ENCODE data around the gene ZFP36L1. TPM values are rescaled to one million over a fixed set of nuclear protein-coding genes. Genes with fewer than 3 reads are reported as not detected.

ZFP36L1 gene
- total RNA-seq, 1 donor from 2014 or later, result 73.4 TPM

GRCh38 chr14:68758301-68758700, 34.6 kb downstream of the ZFP36L1 start:
- Mint-ChIP-seq H3K36me3 (ENCODE audit: low read depth) (no peaks in the 10 kb centered on the region), H3K4me3 (ENCODE audit: low read depth) (no peak overlapping the region), H3K27ac (no peak overlapping the region), H3K27me3 (ENCODE audit: low read depth) (no peaks in the 10 kb centered on the region), H3K9me3 (no peaks in the 10 kb centered on the region), H3K4me1 (ENCODE audit: low read depth) (peaks cover 11% of the 10 kb centered on the region)
- intact Hi-C loops (cut with micrococcal nuclease), result no loop called here
- DNase-seq (ENCODE audit: low spot score), result no peak

GRCh38 chr14:68757618-68758081, 35.2 kb downstream of the ZFP36L1 start:
- intact Hi-C loops (cut with micrococcal nuclease), result no loop called here
- no peak for DNase-seq (ENCODE audit: low spot score)
- Mint-ChIP-seq H3K9me3 (no peaks in the 10 kb centered on the region), H3K36me3 (ENCODE audit: low read depth) (no peaks in the 10 kb centered on the region), H3K4me1 (ENCODE audit: low read depth) (peaks cover 11% of the 10 kb centered on the region), H3K27me3 (ENCODE audit: low read depth) (no peaks in the 10 kb centered on the region), H3K4me3 (ENCODE audit: low read depth) (no peak overlapping the region), H3K27ac (no peak overlapping the region)

GRCh38 chr14:68756734-68757133, 36.1 kb downstream of the ZFP36L1 start:
- no peaks in the 10 kb centered on the region for H3K36me3 Mint-ChIP-seq (ENCODE audit: low read depth)
- H3K9me3 Mint-ChIP-seq, result no peaks in the 10 kb centered on the region
- no peak overlapping the region for H3K27ac Mint-ChIP-seq
- no peak overlapping the region for H3K4me3 Mint-ChIP-seq (ENCODE audit: low read depth)
- intact Hi-C loops (cut with micrococcal nuclease), result no loop called here
- peaks cover 11% of the 10 kb centered on the region for H3K4me1 Mint-ChIP-seq (ENCODE audit: low read depth)
- H3K27me3 Mint-ChIP-seq (ENCODE audit: low read depth), result no peaks in the 10 kb centered on the region
- DNase-seq (ENCODE audit: low spot score), result no peak

GRCh38 chr14:68756000-68756481, 36.8 kb downstream of the ZFP36L1 start:
- H3K9me3 Mint-ChIP-seq, result no peaks in the 10 kb centered on the region
- no peaks in the 10 kb centered on the region for H3K27me3 Mint-ChIP-seq (ENCODE audit: low read depth)
- H3K4me1 Mint-ChIP-seq (ENCODE audit: low read depth), result peaks cover 11% of the 10 kb centered on the region
- no peak for DNase-seq (ENCODE audit: low spot score)
- intact Hi-C loops (cut with micrococcal nuclease), result no loop called here
- no peak overlapping the region for H3K4me3 Mint-ChIP-seq (ENCODE audit: low read depth)
- no peak overlapping the region for H3K27ac Mint-ChIP-seq
- no peaks in the 10 kb centered on the region for H3K36me3 Mint-ChIP-seq (ENCODE audit: low read depth)

GRCh38 chr14:68755016-68755353, 37.9 kb downstream of the ZFP36L1 start:
- Mint-ChIP-seq H3K9me3 (no peaks in the 10 kb centered on the region), H3K4me1 (ENCODE audit: low read depth) (peaks cover 11% of the 10 kb centered on the region), H3K27ac (no peak overlapping the region), H3K27me3 (ENCODE audit: low read depth) (no peaks in the 10 kb centered on the region), H3K4me3 (ENCODE audit: low read depth) (no peak overlapping the region), H3K36me3 (ENCODE audit: low read depth) (no peaks in the 10 kb centered on the region)
- DNase-seq (ENCODE audit: low spot score), result no peak
- intact Hi-C loops (cut with micrococcal nuclease), result no loop called here

- H3K4me1 Mint-ChIP-seq (ENCODE audit: low read depth), result peaks cover 13% of the 10 kb centered on the region
- no peaks in the 10 kb centered on the region for H3K9me3 Mint-ChIP-seq
- no peak overlapping the region for H3K27ac Mint-ChIP-seq
- H3K4me3 Mint-ChIP-seq (ENCODE audit: low read depth), result no peak overlapping the region
- intact Hi-C loops (cut with micrococcal nuclease), result no loop called here
- no peaks in the 10 kb centered on the region for H3K36me3 Mint-ChIP-seq (ENCODE audit: low read depth)
- DNase-seq (ENCODE audit: low spot score), result no peak
- no peaks in the 10 kb centered on the region for H3K27me3 Mint-ChIP-seq (ENCODE audit: low read depth)
Observed at GRCh38 chr14:68753690-68754089, 39.2 kb downstream of the ZFP36L1 start.

GRCh38 chr14:68752271-68753006, 40.4 kb downstream of the ZFP36L1 start:
- no peaks in the 10 kb centered on the region for H3K9me3 Mint-ChIP-seq
- H3K36me3 Mint-ChIP-seq (ENCODE audit: low read depth), result no peaks in the 10 kb centered on the region
- H3K27ac Mint-ChIP-seq, result no peak overlapping the region
- H3K4me3 Mint-ChIP-seq (ENCODE audit: low read depth), result no peak overlapping the region
- peaks cover 6% of the 10 kb centered on the region for H3K4me1 Mint-ChIP-seq (ENCODE audit: low read depth)
- intact Hi-C loops (cut with micrococcal nuclease), result no loop called here
- no peak for DNase-seq (ENCODE audit: low spot score)
- H3K27me3 Mint-ChIP-seq (ENCODE audit: low read depth), result peaks cover 4% of the 10 kb centered on the region

- Mint-ChIP-seq H3K4me3 (ENCODE audit: low read depth) (no peak overlapping the region), H3K4me1 (ENCODE audit: low read depth) (peaks cover 2% of the 10 kb centered on the region), H3K27ac (no peak overlapping the region), H3K36me3 (ENCODE audit: low read depth) (no peaks in the 10 kb centered on the region), H3K9me3 (no peaks in the 10 kb centered on the region), H3K27me3 (ENCODE audit: low read depth) (peaks cover 7% of the 10 kb centered on the region)
- DNase-seq (ENCODE audit: low spot score), result no peak
- intact Hi-C loops (cut with micrococcal nuclease), result no loop called here
Observed at GRCh38 chr14:68749487-68750475, 43.1 kb downstream of the ZFP36L1 start.

GRCh38 chr14:68748691-68749090, 44.2 kb downstream of the ZFP36L1 start:
- DNase-seq (ENCODE audit: low spot score), result no peak
- Mint-ChIP-seq H3K36me3 (ENCODE audit: low read depth) (no peaks in the 10 kb centered on the region), H3K27ac (no peak overlapping the region), H3K27me3 (ENCODE audit: low read depth) (peaks cover 10% of the 10 kb centered on the region), H3K9me3 (no peaks in the 10 kb centered on the region), H3K4me3 (ENCODE audit: low read depth) (no peak overlapping the region), H3K4me1 (ENCODE audit: low read depth) (peaks cover 2% of the 10 kb centered on the region)
- intact Hi-C loops (cut with micrococcal nuclease), result no loop called here

GRCh38 chr14:68748260-68748659, 44.6 kb downstream of the ZFP36L1 start:
- no peak for DNase-seq (ENCODE audit: low spot score)
- Mint-ChIP-seq H3K27ac (no peak overlapping the region), H3K4me1 (ENCODE audit: low read depth) (peaks cover 2% of the 10 kb centered on the region), H3K4me3 (ENCODE audit: low read depth) (no peak overlapping the region), H3K36me3 (ENCODE audit: low read depth) (no peaks in the 10 kb centered on the region), H3K27me3 (ENCODE audit: low read depth) (peaks cover 10% of the 10 kb centered on the region), H3K9me3 (no peaks in the 10 kb centered on the region)
- intact Hi-C loops (cut with micrococcal nuclease), result no loop called here

GRCh38 chr14:68747393-68747792, 45.5 kb downstream of the ZFP36L1 start:
- peaks cover 10% of the 10 kb centered on the region for H3K27me3 Mint-ChIP-seq (ENCODE audit: low read depth)
- intact Hi-C loops (cut with micrococcal nuclease), result no loop called here
- no peaks in the 10 kb centered on the region for H3K9me3 Mint-ChIP-seq
- H3K36me3 Mint-ChIP-seq (ENCODE audit: low read depth), result no peaks in the 10 kb centered on the region
- no peak overlapping the region for H3K4me3 Mint-ChIP-seq (ENCODE audit: low read depth)
- no peak overlapping the region for H3K27ac Mint-ChIP-seq
- no peak for DNase-seq (ENCODE audit: low spot score)
- peaks cover 2% of the 10 kb centered on the region for H3K4me1 Mint-ChIP-seq (ENCODE audit: low read depth)

- no peak for DNase-seq (ENCODE audit: low spot score)
- Mint-ChIP-seq H3K27ac (no peak overlapping the region), H3K4me1 (ENCODE audit: low read depth) (peaks cover 3% of the 10 kb centered on the region), H3K36me3 (ENCODE audit: low read depth) (peaks cover 8% of the 10 kb centered on the region), H3K9me3 (peaks cover 13% of the 10 kb centered on the region), H3K4me3 (ENCODE audit: low read depth) (no peak overlapping the region), H3K27me3 (ENCODE audit: low read depth) (peaks cover 10% of the 10 kb centered on the region)
- intact Hi-C loops (cut with micrococcal nuclease), result no loop called here
Observed at GRCh38 chr14:68744613-68745012, 48.3 kb downstream of the ZFP36L1 start.

Data from activated T-helper 2 cell treated with anti-CD3 and anti-CD28 coated beads, Interferon-gamma antibody, Interleukin-2, Interleukin-4, amounts not matched to agents 10 μg/mL and 5 μg/mL and 100 μg/mL, durations not matched to agents 14 hours and 24 hours and 36 hours (primary cell).